ENCODE measurements around the gene DGKE. TPM values are rescaled to one million over a fixed set of nuclear protein-coding genes. Genes with fewer than 3 reads are reported as not detected.

The DGKE gene
- total and polyA plus RNA-seq, 2 donors from 2014 or later, result 1.9 to 8.7 TPM

DNA sequence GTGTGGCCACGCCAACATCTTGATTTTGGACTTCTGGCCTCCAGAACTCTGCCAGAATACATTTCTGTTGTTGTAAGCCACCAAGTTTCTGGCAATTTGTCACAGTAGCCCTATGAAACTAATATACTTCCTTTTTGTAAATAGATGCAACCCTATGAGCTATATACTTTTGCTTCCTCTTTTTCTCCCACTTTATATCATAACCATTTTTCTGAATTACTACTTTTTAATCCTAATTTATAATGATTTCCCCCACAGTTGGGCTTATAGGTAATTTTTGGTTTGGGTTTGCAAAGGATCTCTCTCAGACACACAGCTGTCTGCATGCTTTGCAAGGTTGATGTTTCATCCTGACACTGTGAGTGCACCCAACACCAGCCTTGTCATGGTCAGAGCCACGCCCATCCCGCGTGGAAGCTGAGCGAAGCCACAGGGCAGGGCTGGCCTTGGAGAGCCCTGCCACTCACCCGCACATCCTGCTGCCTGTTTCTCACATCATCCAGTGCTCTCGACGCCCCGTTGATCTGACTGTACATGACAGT, 74.1 kb downstream of the DGKE start:
- Histone ChIP-seq H3K4me1 (ENCODE audit: control insufficient read depth in 2 of 3, insufficient read depth in 2 of 3, low read depth in 1 of 3, low read length in 3 of 3) (peaks cover 0 to 15% (median 12%) of the 10 kb centered on the region in 3 donors), H3K4me3 (ENCODE audit: low read length in 3 of 3) (no peak overlapping the region), H3K27me3 (ENCODE audit: control insufficient read depth, insufficient read depth, low read length) (no peaks in the 10 kb centered on the region), H3K9me3 (ENCODE audit: control insufficient read depth in 2 of 3, insufficient read depth in 1 of 3, low read length in 3 of 3) (no peaks in the 10 kb centered on the region), H3K9ac (ENCODE audit: low read length in 3 of 3) (no peak overlapping the region), H3K27ac (ENCODE audit: low read depth in 2 of 2, low read length in 2 of 2) (no peak overlapping the region), H3K36me3 (ENCODE audit: control insufficient read depth in 2 of 3, insufficient read depth in 3 of 3, low read length in 3 of 3) (peaks cover 0 to 27% (median 21%) of the 10 kb centered on the region in 3 donors)
- intact Hi-C loops (cut with DNase I), result no loop called here
- no peak for DNase-seq
- TF ChIP-seq, protein P1, sequence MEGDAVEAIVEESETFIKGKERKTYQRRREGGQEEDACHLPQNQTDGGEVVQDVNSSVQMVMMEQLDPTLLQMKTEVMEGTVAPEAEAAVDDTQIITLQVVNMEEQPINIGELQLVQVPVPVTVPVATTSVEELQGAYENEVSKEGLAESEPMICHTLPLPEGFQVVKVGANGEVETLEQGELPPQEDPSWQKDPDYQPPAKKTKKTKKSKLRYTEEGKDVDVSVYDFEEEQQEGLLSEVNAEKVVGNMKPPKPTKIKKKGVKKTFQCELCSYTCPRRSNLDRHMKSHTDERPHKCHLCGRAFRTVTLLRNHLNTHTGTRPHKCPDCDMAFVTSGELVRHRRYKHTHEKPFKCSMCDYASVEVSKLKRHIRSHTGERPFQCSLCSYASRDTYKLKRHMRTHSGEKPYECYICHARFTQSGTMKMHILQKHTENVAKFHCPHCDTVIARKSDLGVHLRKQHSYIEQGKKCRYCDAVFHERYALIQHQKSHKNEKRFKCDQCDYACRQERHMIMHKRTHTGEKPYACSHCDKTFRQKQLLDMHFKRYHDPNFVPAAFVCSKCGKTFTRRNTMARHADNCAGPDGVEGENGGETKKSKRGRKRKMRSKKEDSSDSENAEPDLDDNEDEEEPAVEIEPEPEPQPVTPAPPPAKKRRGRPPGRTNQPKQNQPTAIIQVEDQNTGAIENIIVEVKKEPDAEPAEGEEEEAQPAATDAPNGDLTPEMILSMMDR (IDR thresholded peaks at IDR 0.05; ENCODE audit: borderline replicate concordance, extremely low read depth, insufficient read depth), result no peak
- no peak for FAIRE-seq

DNA sequence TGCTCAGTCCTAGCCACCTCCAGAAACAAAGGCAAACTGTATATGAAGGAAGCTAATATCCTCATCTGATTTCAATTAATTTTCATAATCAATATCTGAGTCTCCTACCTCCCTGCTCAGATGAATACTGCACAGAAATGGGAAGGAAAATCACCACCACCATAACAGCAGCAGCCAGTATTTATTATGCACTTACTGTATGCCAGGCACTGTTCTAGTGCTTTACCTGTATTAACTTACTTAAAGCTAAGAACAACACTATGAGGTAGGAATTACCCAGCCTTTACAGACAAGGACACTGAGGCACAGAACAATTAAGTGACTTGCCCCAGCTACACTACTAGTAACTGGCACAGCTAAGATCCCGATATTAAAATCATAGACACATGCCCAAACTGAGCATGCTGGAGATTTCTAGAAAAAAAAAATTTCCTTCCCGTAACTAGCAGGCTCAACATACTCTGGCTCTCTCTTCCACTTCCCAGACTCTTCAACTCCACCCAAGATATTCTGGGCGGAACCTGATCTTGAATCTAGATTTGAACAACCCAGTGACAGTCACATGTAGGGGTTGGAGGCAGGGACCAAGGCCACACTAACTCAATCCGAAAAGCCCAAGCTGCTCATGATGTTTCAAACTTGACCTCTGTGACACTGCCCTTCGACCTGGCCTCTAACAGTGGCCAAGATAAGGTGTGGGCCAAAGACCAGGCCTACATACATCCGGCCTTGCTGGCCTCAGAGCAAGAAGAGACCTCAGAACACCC, 76.0 kb downstream of the DGKE start:
- FAIRE-seq (no peak), DNase-seq (no peak)
- intact Hi-C loops (cut with DNase I), result no loop called here
- Histone ChIP-seq H3K27me3 (ENCODE audit: control insufficient read depth, insufficient read depth, low read length) (no peaks in the 10 kb centered on the region), H3K9me3 (ENCODE audit: control insufficient read depth in 2 of 3, insufficient read depth in 1 of 3, low read length in 3 of 3) (no peaks in the 10 kb centered on the region), H3K4me3 (ENCODE audit: low read length in 3 of 3) (peak overlapping the region in 1 of 3 donors; percentile 11), H3K36me3 (ENCODE audit: control insufficient read depth in 2 of 3, insufficient read depth in 3 of 3, low read length in 3 of 3) (peaks cover 0 to 10% (median 8%) of the 10 kb centered on the region in 3 donors), H3K9ac (ENCODE audit: low read length in 3 of 3) (no peak overlapping the region), H3K4me1 (ENCODE audit: control insufficient read depth in 2 of 3, insufficient read depth in 2 of 3, low read depth in 1 of 3, low read length in 3 of 3) (peaks cover 0 to 20% (median 12%) of the 10 kb centered on the region in 3 donors), H3K27ac (ENCODE audit: low read depth in 2 of 2, low read length in 2 of 2) (peak overlapping the region; percentile 20 to 24)
- TF ChIP-seq, protein P1 (IDR thresholded peaks at IDR 0.05; ENCODE audit: borderline replicate concordance, extremely low read depth, insufficient read depth), result no peak

DNA sequence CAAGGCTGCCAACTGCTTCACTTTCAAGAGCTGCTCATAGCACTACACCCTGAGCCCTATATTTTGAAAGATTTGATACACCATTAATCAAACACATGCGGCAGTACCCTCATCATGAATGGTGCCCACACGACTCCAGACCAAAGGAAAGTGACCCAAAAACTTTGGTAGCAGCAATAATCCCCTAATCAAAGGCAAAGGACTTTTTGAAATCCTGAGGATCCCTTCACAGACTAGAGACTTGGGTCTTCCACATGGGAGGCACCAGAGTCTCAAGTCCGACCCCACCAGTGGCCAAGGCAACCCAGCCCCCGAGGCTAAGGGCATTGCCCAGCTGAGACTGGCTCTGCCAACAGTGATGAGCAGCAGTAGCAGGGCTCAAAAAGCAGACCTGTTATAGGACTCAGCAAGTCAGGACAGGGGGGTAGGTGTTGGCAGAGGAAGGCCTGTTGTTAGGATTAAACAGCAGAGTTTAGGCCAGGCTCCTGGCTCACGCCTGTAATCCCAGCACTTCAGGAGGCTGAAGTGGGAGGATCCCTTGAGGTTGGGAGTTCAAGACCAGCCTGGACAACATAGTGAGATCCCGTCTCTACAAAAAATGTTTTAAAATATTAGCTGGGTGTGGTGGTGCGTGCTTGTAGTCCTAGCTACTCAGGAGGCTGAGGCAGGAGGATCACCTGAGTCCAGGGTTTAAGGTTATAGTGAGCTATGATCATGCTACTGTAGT, 76.7 kb downstream of the DGKE start:
- DNase-seq (no peak), FAIRE-seq (no peak)
- no peaks in the 10 kb centered on the region for H3K9me3 ChIP-seq (ENCODE audit: control insufficient read depth in 2 of 3, insufficient read depth in 1 of 3, low read length in 3 of 3)
- H3K4me1 ChIP-seq (ENCODE audit: control insufficient read depth in 2 of 3, insufficient read depth in 2 of 3, low read depth in 1 of 3, low read length in 3 of 3), result peaks cover 0 to 22% (median 12%) of the 10 kb centered on the region in 3 donors
- H3K27me3 ChIP-seq (ENCODE audit: control insufficient read depth, insufficient read depth, low read length), result no peaks in the 10 kb centered on the region
- intact Hi-C loops (cut with DNase I), result no loop called here
- no peak overlapping the region for H3K4me3 ChIP-seq (ENCODE audit: low read length in 3 of 3)
- TF ChIP-seq, protein P1 (IDR thresholded peaks at IDR 0.05; ENCODE audit: borderline replicate concordance, extremely low read depth, insufficient read depth), result no peak
- no peak overlapping the region for H3K9ac ChIP-seq (ENCODE audit: low read length in 3 of 3)
- H3K36me3 ChIP-seq (ENCODE audit: control insufficient read depth in 2 of 3, insufficient read depth in 3 of 3, low read length in 3 of 3), result peaks cover 0 to 9% (median 8%) of the 10 kb centered on the region in 3 donors
- peak overlapping the region; percentile 20 to 24 for H3K27ac ChIP-seq (ENCODE audit: low read depth in 2 of 2, low read length in 2 of 2)
